GM10266 (cell line): Measurements from ENCODE around the gene SMS.

Source experiments
- DNase-seq: peaks from one replicate; pipeline ENCODE4 v3.0.0; 2012; ENCODE audit errors: extremely low spot score
- CTCF ChIP-seq: IDR thresholded peaks from 2 replicates; pipeline ENCODE4 v1.5.1; 2012; ENCODE audit warnings: mild to moderate bottlenecking, low read depth; ENCODE audit not compliant: control insufficient read depth, insufficient read depth; ENCODE audit errors: missing control alignments

The SMS gene

GRCh38 chrX:21972046-21972445, 31.5 kb downstream of the SMS start:
- no peak for DNase-seq
- no peak for TF ChIP-seq CTCF

GRCh38 chrX:21972721-21973120, 32.2 kb downstream of the SMS start:
- no peak for TF ChIP-seq CTCF
- DNase-seq, result no peak

GRCh38 chrX:21973321-21974010, 33.0 kb downstream of the SMS start:
- no peak for DNase-seq
- no peak for TF ChIP-seq CTCF

GRCh38 chrX:21974011-21974385, 33.5 kb downstream of the SMS start:
- no peak for DNase-seq
- TF ChIP-seq CTCF, result no peak

GRCh38 chrX:21975242-21975641, 34.7 kb downstream of the SMS start:
- TF ChIP-seq CTCF, result no peak
- DNase-seq, result no peak

GRCh38 chrX:21975812-21976211, 35.3 kb downstream of the SMS start:
- TF ChIP-seq CTCF, result no peak

GRCh38 chrX:21978346-21978745, 37.8 kb downstream of the SMS start:
- DNase-seq, result no peak
- TF ChIP-seq CTCF, result no peak

More at GRCh38 chrX:21975812-21976211, 35.3 kb downstream of the SMS start:
- DNase-seq, result no peak
